CD4-positive, alpha-beta T cell treated with Interferon alpha-2 for 1 hour (primary cell): ENCODE results near the gene SLC14A1.
"Not testable (repeated sequence)": the region's sequence is repeated elsewhere in the genome, so short reads cannot be mapped to it uniquely, and the experiment has no call there.

Experiments used
- DNase-seq, 2 donors: peaks; one replicate each; pipeline ENCODE4 v3.0.0-alpha.2; 2020 to 2022

Gene SLC14A1

DNA sequence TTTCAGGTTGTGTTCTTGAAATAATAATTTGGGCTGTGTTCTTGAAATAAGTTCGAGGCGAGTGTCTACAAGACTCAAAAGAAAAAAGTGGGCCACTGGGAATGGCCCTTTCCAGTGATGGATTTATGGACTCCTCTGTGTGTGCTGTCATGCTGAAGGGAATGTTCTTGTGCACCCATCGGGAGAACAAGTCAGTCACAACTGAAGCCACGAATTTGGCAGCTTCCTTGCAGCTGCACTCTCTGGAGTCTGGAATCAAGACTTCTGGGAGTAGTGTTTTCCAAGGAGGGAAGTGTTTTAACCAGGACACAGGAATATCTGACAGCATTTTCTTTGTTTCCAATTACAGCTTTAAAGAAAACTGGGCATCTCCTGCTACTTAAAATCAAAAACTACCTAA is 620 bp downstream of the SLC14A1 start:
- no peak for DNase-seq

DNA sequence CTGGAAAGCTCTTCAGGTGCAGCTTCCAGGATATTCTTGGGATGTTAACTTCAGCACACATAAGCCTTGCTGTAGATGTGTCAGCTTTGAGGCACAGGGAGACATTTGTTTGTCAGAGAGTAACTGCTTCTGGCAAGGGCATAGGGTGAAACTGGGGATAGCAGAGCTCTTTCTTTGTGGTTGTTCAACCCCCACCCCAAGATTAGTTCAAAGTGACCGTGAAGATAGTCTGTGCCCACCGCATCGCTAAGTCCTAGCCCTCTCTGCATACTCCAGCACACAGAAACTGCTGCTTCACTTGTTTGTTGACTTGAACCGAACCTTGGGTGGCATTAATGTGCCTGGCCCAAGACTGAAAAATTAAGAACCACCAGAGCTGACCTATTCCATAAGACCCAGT is 1.4 kb downstream of the SLC14A1 start:
- DNase-seq = no peak

DNA sequence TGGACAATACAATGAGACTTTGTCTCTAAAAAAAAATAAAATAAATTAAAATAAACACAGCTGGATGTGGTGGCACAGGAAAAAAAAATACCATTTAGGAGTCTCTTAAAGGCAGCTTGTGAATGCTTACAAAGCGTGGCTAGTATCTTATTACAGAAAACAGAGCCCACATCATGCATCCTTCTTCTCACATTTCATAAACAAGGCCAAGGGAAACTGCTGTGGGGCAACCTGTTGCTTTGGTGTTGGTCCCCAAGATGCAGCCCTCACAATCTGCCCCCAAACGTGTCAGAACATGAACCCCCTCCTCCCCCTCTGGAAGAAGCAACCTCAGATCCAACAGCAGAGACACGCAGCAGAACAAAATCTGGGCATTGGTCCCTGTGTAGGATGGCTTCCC is 2.6 kb downstream of the SLC14A1 start:
- no peak for DNase-seq

DNA sequence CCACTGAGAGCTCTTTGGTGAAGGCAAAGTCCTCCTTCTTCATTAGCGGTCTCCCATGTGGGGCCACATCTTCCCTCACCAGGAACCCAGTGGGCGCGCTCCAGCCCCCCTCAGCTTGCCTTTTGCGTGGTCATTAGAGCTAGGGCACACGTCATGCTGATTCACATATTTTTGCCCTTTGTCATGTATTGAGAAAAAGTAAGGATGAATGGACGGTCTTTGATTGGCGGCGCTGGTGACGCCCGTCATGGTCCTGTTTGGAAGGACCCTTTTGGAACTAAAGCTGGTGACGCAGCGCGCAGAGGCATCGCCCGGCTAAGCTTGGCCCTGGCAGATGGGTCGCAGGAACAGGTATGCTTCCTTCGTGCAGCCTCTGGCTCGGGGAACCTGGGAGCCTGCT is 3.1 kb downstream of the SLC14A1 start:
- no peak for DNase-seq

DNA sequence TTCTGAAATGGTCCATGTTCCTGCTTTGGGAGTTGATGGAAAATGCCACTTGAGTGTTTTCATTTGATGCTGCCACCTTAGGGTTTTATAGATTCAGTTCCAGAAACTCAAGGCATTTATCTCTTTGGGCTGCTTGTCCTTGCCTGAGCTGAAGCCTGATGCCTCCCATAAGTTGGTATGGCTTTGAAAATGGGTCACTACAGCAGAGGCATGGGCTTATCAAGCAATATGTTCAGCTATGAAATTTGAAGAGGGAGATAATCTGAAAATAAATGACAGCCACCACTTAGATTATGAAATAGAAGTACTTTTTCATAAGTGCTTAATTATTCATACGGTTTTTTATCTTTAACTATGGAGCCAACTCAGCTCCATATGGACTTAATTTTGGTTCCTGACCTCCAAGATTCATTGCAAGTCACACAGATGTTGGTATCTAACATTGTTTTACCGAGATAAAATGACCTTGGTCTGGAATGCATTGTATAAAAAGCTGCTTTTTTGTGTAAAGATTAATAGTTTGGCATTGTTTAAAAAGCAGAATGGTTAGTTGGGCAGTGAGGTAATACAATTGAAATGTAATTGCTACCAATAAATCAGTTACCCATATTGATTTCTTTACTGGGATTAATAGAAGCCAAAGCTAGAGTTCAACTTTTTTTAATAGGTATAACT is 4.5 kb downstream of the SLC14A1 start:
- DNase-seq = no peak

DNA sequence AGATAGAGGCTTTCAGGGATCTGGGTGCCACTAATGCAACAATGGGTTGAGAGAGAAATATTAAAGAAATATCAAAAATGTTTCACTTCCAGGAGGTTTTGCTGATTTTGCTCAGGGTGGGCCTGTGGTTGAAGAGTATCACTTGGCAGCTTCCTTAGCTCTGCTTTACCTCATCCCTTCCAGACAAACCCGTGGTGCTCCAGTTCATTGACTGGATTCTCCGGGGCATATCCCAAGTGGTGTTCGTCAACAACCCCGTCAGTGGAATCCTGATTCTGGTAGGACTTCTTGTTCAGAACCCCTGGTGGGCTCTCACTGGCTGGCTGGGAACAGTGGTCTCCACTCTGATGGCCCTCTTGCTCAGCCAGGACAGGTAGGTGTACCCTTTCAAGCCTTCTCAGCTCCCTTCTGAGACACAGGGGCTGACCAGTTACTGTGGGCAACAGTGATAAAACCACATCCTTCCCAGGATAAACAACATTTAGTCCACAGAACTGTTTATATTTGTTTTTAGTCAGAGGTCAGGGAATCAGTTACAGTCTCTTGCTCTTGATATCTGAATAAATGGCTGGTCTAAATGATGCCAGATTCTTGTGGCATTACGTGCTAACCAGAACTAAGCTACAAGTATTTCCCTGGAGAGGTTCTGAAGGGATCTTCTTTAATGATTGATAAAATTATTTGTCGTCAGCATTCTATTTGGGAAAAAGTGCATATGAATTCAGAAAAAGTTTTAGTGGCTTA is 7.0 kb downstream of the SLC14A1 start:
- DNase-seq = no peak

DNA sequence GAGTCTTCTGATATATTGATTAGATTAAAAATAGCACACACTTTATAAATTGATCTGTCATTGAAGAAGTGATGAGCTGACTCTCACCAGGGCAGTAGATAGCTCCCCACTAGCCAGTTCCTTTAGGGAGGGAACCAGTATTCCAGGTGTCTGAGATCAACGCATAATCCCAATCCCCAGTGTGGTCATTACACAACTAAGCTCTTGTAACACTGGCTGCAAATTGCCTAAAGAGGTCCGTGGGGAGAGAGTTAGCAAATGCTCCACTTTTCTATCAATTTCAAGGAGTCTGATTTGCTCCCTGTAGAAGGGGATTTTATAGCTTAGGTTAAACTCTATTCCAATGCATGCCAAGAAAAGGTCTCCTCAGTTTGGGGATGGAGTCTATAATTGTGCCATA is 7.7 kb downstream of the SLC14A1 start:
- no peak for DNase-seq

DNA sequence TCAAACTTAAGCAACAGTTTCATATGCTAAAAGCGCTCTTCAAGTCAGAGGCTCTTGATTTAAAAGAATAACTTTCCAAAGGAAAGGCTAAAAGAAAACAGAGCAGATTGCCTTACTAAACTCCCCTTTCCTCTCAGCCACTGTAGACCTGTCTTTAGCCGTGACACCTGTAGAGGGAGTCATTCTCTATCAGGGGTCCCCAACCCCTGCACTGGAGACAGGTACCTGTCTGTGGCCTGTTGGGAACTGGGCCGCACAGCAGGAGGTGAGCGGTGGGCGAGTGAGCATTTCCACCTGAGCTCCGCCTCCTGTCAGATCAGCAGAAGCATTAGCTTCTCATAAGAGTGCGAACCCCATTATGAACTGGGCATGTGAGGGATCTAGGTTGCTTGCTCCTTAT is 9.6 kb downstream of the SLC14A1 start:
- no peak for DNase-seq

DNA sequence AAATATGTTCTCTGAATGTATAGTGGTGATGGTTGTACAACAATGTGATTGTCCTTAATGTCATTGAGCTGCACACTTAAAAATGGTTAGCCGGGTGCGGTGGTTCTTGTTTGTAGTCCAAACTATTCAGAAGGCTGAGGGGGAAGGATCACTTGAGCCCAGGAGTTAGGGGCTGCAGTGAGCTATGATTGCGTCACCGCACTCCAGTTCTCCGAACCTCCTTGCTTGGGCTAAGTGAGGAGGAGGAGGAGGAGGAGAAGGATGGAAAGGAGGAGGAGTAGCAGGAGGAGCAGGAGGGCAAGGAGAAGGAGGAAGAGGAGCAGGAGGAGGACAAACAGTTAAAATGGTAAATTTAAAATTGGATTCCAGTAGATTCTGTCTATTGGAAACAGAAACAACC is 10.5 kb downstream of the SLC14A1 start:
- no peak for DNase-seq

DNA sequence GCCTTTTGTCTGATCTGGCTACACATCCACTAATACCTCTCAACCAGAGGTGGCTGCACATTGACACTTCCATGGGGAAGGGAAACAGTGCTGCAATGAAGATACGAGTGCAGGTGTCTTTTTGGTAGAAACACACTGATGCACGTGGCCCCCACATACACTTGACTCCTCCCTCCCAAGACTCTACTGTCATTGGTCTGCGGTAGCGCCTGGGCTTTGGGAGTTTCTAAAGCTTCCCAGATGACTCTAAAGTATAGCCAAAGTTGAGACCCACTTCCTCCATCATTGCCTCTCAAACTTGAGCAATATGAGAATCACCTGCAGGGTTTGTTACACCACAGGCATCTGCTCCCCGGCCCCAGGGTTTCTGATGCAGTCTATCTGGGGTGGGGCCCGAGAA is 11.0 kb downstream of the SLC14A1 start:
- no peak for DNase-seq

DNA sequence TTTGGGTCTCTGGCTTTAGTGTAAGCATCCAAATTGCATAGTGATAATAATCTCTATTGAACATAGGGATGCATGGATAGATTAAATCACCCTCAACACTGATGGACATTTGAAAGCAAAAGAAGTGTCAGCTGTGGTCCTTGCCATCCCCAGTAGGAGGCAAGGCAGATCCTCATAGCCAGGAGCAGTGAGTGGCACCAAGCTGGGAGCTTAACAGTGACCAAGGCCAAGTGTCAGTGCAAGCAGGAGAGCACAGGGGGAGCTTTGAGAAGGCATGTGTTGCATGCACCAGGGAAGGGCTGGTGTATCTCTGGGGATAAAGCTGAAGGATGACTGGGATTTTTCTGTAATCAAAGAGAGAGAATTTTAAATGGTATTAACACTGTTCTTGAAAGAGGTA is 14.7 kb downstream of the SLC14A1 start:
- no peak for DNase-seq

DNA sequence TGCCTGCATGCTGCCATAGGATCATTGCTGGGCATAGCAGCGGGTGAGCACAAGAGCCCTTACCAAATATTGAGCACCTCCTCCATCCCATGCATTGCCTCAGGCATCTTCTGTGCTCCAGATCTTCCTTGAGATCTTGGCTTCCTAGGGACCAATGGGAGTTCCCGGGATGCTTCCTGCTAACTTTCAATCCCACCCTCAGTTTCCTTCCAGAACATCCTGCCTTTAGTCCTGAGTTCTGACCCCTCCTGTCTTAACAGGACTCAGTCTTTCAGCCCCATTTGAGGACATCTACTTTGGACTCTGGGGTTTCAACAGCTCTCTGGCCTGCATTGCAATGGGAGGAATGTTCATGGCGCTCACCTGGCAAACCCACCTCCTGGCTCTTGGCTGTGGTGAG is 15.3 kb downstream of the SLC14A1 start:
- DNase-seq = no peak

DNA sequence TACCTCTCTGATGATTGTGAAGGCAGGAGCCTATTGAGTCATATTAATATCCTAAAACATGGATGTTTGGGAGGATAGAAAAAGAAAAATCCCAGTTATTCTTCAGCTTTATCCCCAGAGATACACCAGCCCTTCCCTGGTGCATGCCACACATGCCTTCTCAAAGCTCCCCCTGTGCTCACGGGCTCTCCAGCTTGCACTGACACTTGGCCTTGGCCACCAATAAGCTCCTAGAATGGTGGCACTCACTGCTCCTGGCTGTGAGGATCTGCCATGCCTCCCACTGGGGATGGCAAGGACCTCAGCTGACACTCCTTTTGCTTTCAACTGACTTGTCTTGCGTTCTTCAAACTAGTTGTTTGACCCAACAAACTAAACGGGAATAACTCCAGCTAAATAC is 15.9 kb downstream of the SLC14A1 start:
- DNase-seq = no peak

DNA sequence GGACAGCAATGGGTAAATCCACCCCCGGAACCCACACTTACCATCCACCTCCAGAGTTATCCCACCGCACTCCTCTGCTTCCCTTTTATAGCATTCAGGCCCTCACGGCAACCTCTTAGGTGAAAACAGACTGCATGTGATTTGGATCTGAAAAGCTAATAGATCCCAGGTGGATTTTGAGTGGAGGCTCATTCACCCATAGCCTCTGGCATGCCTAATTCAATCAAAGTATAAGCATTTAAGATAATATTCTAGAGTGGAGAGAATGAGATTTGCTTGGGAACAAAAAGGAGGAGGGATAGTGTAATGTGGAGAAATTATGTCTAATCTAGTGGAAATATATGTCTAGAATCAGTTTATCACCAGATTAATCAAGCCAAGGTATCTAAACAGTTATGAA is 17.1 kb downstream of the SLC14A1 start:
- no peak for DNase-seq

DNA sequence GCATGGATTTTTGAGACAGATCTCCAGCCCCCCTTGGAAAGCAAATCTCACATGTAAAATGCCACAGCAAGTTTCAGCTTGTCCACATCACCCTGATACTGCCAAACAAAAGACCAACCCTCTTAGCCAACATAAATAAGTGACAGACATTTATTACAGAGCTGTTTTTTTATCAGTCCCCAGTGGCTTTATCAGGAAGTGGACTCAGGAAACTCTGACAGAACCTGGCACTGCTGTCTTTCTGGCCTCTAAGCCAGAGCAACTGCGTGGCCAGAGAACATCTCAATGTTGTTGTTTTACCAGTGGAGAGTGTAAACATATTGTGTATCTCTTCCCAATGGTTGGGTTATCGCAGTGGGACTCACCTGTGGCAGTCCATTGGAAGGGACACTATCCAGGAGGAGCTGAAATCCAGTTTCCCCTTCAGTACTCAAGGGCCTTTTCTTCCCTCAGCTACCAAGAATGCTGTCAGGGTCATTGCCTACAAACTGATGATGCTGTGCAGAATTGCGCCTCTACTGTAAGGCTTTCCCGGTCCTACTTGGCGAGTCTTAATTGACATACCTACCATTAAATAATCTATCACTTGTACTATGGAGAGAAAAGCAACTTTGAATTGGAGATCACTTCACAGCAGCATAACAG is 22.0 kb downstream of the SLC14A1 start:
- DNase-seq = no peak

DNA sequence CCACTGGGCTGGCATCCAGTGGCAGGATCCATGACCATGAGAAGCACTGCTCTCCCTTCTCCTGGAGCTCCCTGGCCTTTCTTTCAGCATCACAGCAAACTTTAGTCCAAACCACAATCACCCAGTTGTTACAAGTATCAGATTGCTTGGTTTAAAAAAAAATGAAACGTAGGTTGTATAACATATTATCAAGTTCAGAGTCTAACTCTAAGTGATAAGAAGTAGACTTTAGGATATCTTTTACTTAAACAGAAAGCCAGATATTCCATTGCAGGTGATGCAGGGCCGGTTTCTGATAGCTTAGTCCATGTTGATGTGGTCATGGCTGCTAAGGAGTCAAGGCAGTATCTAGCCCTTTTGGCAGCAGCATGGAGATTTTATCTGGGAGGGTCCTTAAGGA is 24.5 kb downstream of the SLC14A1 start:
- no peak for DNase-seq

DNA sequence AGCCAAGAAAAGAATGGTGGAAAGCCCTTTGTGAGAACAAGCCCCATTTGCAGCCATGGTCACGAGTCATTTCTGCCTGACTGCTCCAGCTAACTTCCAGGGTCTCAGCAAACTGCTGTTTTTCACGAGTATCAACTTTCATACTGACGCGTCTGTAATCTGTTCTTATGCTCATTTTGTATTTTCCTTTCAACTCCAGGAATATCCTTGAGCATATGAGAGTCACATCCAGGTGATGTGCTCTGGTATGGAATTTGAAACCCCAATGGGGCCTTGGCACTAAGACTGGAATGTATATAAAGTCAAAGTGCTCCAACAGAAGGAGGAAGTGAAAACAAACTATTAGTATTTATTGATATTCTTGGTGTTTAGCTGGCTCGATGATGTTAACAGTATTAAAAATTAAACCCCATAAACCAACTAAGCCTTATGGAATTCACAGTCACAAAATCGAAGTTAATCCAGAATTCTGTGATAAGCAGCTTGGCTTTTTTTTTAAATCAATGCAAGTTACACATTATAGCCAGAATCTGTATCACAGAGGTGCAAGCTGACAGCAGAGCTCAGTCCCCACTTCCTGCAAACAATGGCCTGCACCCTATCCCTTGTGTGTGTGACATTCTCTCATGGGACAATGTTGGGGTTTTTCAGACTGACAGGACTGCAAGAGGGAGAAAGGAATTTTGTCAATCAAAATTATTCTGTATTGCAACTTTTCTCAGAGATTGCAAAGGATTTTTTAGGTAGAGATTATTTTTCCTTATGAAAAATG is 26.1 kb downstream of the SLC14A1 start:
- DNase-seq = no peak

DNA sequence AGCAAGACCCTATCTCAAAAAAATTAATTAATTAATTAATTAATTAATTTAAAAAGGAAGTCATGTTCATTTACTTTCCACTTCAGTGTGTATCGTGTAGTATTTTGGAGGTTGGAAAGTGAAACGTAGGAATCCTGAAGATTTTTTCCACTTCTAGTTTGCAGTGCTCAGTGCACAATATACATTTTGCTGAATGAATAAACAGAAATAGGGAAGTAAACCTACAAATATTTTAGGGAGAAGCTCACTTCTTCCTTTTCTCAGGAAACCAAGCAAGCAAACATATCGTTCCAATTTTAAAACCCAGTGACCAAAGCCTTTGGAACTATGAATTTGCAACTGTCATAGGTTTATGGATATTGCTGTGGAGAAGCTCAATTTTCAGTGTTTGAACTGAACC is 27.8 kb downstream of the SLC14A1 start:
- no peak for DNase-seq

DNA sequence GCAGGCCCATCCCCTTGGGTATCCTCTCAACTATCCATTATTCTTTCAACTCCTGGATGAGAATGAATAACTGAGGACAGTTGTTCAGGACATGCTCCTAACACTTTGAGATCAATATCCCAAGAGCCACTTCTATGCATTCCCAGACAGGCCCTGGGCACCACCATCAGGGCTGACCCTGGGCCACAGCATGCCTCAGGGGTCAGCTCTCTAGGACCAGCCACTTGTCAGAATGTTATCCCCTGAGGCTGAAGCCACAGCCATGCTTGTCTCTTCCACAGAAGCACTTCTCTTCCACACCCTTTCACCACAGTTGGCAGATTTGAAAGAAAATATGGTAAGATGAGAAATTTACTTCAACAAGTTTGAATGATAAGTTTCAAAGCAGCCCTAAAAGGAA is 28.7 kb downstream of the SLC14A1 start:
- no peak for DNase-seq

DNA sequence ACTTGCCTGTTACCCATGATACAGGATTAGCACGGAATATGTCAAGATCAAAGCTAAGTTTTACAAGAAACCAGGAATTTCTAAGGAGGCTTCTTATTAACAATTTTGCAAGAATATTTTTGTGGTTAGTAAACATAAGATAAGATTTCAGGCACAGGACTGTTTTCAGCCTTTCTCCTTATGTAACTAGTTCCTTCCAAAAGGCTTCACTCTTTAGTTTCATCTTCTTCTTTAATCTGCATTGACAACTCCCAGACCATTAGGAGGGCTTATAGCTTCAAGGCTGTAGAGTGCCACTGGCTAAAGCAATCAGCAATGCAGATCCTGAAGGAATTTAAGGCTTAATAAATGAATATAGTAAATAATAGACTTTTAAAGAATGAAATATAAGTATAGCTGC is 29.3 kb downstream of the SLC14A1 start:
- DNase-seq = no peak

DNA sequence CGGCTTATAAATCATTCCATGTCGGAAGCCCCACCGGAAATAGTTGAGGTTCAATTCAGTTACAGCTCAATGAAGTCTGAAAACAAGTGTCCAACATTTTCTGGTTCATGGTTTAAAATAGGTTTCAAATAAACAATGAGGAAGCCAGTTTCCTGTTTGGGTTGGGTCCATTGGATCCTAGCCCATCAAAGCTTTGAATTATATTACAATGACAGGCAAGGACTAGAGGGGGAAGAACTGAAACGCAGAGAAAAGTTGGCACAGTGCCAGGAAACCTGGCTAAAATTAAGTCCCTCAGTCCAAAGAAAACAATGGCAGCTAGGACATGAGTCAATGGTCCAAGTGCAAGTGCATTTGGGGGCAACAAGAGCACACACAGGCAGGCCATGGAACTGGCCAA is 32.0 kb downstream of the SLC14A1 start:
- no peak for DNase-seq

DNA sequence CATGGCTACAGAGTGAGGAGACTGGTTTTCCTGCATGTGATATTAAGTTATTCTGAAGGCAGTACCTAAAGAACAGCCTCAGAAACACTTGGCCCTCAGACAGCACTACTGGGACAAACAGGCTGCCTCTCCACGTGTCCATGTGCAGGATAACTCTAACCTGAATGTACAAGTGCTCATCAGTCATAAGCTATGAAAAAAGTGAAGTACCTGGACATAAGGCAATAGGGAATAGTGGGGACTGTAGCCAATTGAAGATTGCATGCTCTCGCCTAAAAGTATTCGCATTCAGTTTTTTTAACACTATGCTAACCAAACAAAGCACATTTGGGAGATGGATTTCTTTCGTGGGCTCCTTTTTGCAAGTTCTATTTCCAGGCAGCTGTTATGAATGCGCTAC is 33.0 kb downstream of the SLC14A1 start:
- no peak for DNase-seq

DNA sequence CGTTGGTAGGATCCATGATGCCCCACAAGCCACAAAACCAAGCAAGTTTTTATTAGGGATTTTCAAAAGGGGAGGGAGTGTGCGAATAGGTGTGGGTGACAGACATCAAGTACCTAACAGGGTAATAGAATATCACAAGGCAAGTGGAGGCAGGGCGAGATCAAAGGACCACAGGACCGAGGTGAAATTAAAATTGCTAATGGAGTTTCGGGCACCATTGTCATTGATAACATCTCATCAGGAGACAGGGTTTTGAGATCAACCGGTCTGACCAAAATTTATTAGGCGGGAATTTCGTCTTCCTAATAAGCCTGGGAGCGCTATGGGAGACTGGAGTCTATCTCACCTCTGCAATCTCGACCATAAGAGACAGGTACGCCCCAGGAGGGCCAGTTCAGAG is 33.7 kb downstream of the SLC14A1 start:
- not testable (repeated sequence) for DNase-seq
